PC-9 (cell line): ENCODE results near the gene OXSR1. TPM values are rescaled to one million over a fixed set of nuclear protein-coding genes. Genes with fewer than 3 reads are reported as not detected.

Experiments
- BruUV-seq: library from RNA; stranded (reverse); fragments of 400-500 nt; replicated peaks from 2 replicates; lab custom pipeline; 2021; lab: Mats Ljungman, UMichigan
- CTCF ChIA-PET: fragments of 300-600 bp; sonication (Branson Sonifier 250); formaldehyde crosslinking; loops from one replicate; lab custom pipeline; 2022; ENCODE audit warnings: antibody characterized with exemption; lab: Charles Lee
- POLR2A ChIA-PET: fragments of 300-600 bp; sonication (Branson Sonifier 250); formaldehyde crosslinking; loops from one replicate; lab custom pipeline; 2022; ENCODE audit warnings: antibody characterized with exemption; ENCODE audit not compliant: unreplicated experiment; lab: Charles Lee
- DNase-seq, 2 experiments: peaks; one replicate each; pipeline versions ENCODE4 v3.0.0 to v3.0.0-alpha.2; 2015 to 2022; ENCODE audit warnings: mixed read lengths in 1 of 2
- H2AFZ ChIP-seq: fragments of 200-600 bp; sonication (generic); 2 replicates; pipeline ENCODE4 v1.8.1; 2017; ENCODE audit warnings: antibody characterized with exemption
- H3F3A ChIP-seq: fragments of 200-600 bp; sonication (generic); 2 replicates; pipeline ENCODE4 v1.8.1; 2017; ENCODE audit warnings: antibody characterized with exemption, mild to moderate bottlenecking, low read depth; ENCODE audit not compliant: insufficient read depth
- H3K27ac ChIP-seq: fragments of 200-600 bp; sonication (generic); 2 replicates; pipeline ENCODE4 v1.6.1; 2016; ENCODE audit warnings: mixed run types
- H3K27me3 ChIP-seq: fragments of 200-600 bp; sonication (generic); 2 replicates; pipeline ENCODE4 v1.6.1; 2016; ENCODE audit warnings: low read depth, mixed run types; ENCODE audit not compliant: insufficient read depth
- H3K36me3 ChIP-seq: fragments of 200-600 bp; sonication (generic); 2 replicates; pipeline ENCODE4 v1.6.1; 2016; ENCODE audit warnings: low read depth, mixed run types
- H3K4me1 ChIP-seq: fragments of 200-600 bp; sonication (generic); replicated peaks from 2 replicates; pipeline ENCODE4 v1.6.1; 2016; ENCODE audit warnings: mixed run types; ENCODE audit not compliant: insufficient read depth
- H3K4me2 ChIP-seq: fragments of 200-600 bp; sonication (generic); 2 replicates; pipeline ENCODE4 v1.6.1; 2017; ENCODE audit warnings: mixed run types
- H3K4me3 ChIP-seq: fragments of 200-600 bp; sonication (generic); 2 replicates; pipeline ENCODE4 v1.6.1; 2016; ENCODE audit warnings: mixed run types
- H3K79me2 ChIP-seq: fragments of 200-600 bp; sonication (generic); 2 replicates; pipeline ENCODE4 v1.6.1; 2017; ENCODE audit warnings: low read depth, mixed run types
- H3K9me2 ChIP-seq: fragments of 200-600 bp; sonication (generic); 2 replicates; pipeline ENCODE4 v1.8.1; 2017; ENCODE audit warnings: mild to moderate bottlenecking; ENCODE audit not compliant: insufficient read depth
- H3K9me3 ChIP-seq: fragments of 200-600 bp; sonication (generic); 2 replicates; pipeline ENCODE4 v1.8.1; 2016; ENCODE audit warnings: low read depth; ENCODE audit not compliant: insufficient read depth
- H4K20me1 ChIP-seq: fragments of 200-600 bp; sonication (generic); 2 replicates; pipeline ENCODE4 v1.8.1; 2017; ENCODE audit not compliant: insufficient read depth
- CTCF ChIP-seq: fragments of 200-600 bp; sonication (generic); conservative IDR thresholded peaks from 2 replicates; pipeline ENCODE4 v1.6.1; 2017; ENCODE audit warnings: mixed run types, antibody characterized with exemption, mild to moderate bottlenecking, moderate library complexity
- EZH2 ChIP-seq: fragments of 200-600 bp; sonication (generic); IDR thresholded peaks from 2 replicates; pipeline ENCODE4 v1.8.0; 2017; ENCODE audit warnings: antibody characterized with exemption, low read depth
- intact Hi-C: fragments of 100-400 bp; cut with micrococcal nuclease; formaldehyde crosslinking; loops from one replicate; pipeline ENCODE4 v1.10.0; 2022; ENCODE audit not compliant: unreplicated experiment
- total RNA-seq: library from RNA; stranded (reverse); gene quantifications from 2 replicates; pipeline ENCODE4 v1.2.3, GENCODE V29; 2021

Gene OXSR1
- total RNA-seq, 1 experiment from 2014 or later = 54.3 TPM

GRCh38 chr3:38204599-38205471, 39.5 kb downstream of the OXSR1 start:
- Histone ChIP-seq H3K27ac (no peak overlapping the region), H3K9me2 (no peaks in the 10 kb centered on the region), H3K36me3 (peaks cover under 1% of the 10 kb centered on the region; the same call in 1 of the 2 replicates), H3K4me1 (no peaks in the 10 kb centered on the region), H3K4me2 (no peak overlapping the region), H3K9me3 (no peaks in the 10 kb centered on the region), H2AFZ (no peak overlapping the region), H3K4me3 (no peak overlapping the region), H3K27me3 (no peaks in the 10 kb centered on the region), H3K79me2 (peaks cover 27% of the 10 kb centered on the region), H3F3A (no peaks in the 10 kb centered on the region), H4K20me1 (peaks cover 16% of the 10 kb centered on the region)
- no peak for DNase-seq
- POLR2A ChIA-PET = interaction anchor here (0.7 kb wide), 1 partner anchor 68 kb away, joined by 7 read pairs; the partner anchor contains the start of gene ACAA1
- TF ChIP-seq CTCF (no peak), EZH2 (no peak)
- CTCF ChIA-PET = no interaction called here
- no TSS peak for BruUV-seq
- intact Hi-C loops = no loop called here

- H3K4me3 ChIP-seq = no peak overlapping the region
- peaks cover 25% of the 10 kb centered on the region for H3K79me2 ChIP-seq
- H3K9me2 ChIP-seq = no peaks in the 10 kb centered on the region
- H4K20me1 ChIP-seq = peaks cover 16% of the 10 kb centered on the region
- H3K27ac ChIP-seq = no peak overlapping the region
- no peak overlapping the region for H3K4me2 ChIP-seq
- DNase-seq = no peak
- no peak for TF ChIP-seq EZH2
- no peak for TF ChIP-seq CTCF
- no peak overlapping the region for H2AFZ ChIP-seq
- intact Hi-C loops = no loop called here
- ChIA-PET POLR2A (no interaction called here), CTCF (no interaction called here)
- H3F3A ChIP-seq = no peaks in the 10 kb centered on the region
- no peaks in the 10 kb centered on the region for H3K36me3 ChIP-seq
- BruUV-seq = no TSS peak
- H3K27me3 ChIP-seq = no peaks in the 10 kb centered on the region
- no peaks in the 10 kb centered on the region for H3K9me3 ChIP-seq
- H3K4me1 ChIP-seq = no peaks in the 10 kb centered on the region
These were observed 40.1 kb downstream of the OXSR1 start for GRCh38 chr3:38205472-38205805.

GRCh38 chr3:38207254-38208003, 42.1 kb downstream of the OXSR1 start:
- peaks cover 25% of the 10 kb centered on the region for H4K20me1 ChIP-seq
- no peak for DNase-seq
- H3K36me3 ChIP-seq = no peaks in the 10 kb centered on the region; the same call in 1 of the 2 replicates
- no peak overlapping the region for H3K4me3 ChIP-seq
- no peaks in the 10 kb centered on the region for H3K9me2 ChIP-seq
- intact Hi-C loops = no loop called here
- no peak overlapping the region for H3K27ac ChIP-seq
- TF ChIP-seq CTCF (no peak), EZH2 (no peak)
- ChIA-PET CTCF (no interaction called here), POLR2A (no interaction called here)
- no peak overlapping the region for H3K4me2 ChIP-seq
- no peaks in the 10 kb centered on the region for H3K27me3 ChIP-seq
- no peaks in the 10 kb centered on the region for H3K4me1 ChIP-seq
- no peaks in the 10 kb centered on the region for H3K9me3 ChIP-seq
- peaks cover 3% of the 10 kb centered on the region; the same call in 1 of the 2 replicates for H3F3A ChIP-seq
- no peak overlapping the region for H2AFZ ChIP-seq
- peaks cover 33% of the 10 kb centered on the region for H3K79me2 ChIP-seq
- BruUV-seq = no TSS peak
